Right lung (tissue), 5 donors: ENCODE data around the gene JRKL. TPM values are rescaled to one million over a fixed set of nuclear protein-coding genes. Genes with fewer than 3 reads are reported as not detected.
"Not testable (repeated sequence)": the region's sequence is repeated elsewhere in the genome, so short reads cannot be mapped to it uniquely, and the experiment has no call there.

Experiments
- DNase-seq, 2 donors: peaks; one replicate each; pipeline ENCODE4 v3.0.0-alpha.2; 2013
- polyA plus RNA-seq, 5 donors: library from polyadenylated mRNA; unstranded; fragments of 120-200 nt; gene quantifications; one replicate each; pipeline versions ENCODE4 v1.2.1 to v1.2.3, GENCODE V29; 2013; ENCODE audit warnings: inconsistent platforms in 1 of 5, low replicate concordance in 1 of 5; ENCODE audit not compliant: insufficient read length in 5 of 5, insufficient read depth in 1 of 5

The JRKL gene
- polyA plus RNA-seq, 5 donors = 21.4 to 31.2 (median 27.5) TPM

DNA sequence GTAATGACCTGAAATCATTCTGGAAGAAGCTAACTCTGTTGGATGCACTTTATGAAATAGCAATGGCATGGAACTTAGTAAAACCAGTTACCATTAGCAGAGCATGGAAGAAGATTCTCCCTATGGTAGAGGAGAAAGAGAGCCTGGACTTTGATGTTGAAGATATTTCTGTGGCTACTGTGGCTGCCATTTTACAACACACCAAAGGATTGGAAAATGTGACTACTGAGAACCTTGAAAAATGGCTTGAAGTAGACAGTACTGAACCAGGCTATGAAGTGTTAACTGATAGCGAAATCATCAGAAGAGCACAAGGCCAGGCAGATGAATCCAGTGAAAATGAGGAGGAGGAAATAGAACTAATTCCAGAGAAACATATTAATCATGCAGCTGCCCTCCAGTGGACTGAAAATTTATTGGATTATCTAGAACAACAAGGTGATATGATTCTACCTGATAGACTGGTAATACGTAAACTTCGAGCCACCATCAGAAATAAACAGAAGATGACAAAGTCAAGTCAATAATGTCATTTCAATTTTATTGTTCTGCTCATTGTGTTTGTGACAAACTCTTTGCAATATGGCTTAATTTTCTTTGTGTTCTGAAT lies 2.0 kb downstream of the JRKL start:
- no peak for DNase-seq

DNA sequence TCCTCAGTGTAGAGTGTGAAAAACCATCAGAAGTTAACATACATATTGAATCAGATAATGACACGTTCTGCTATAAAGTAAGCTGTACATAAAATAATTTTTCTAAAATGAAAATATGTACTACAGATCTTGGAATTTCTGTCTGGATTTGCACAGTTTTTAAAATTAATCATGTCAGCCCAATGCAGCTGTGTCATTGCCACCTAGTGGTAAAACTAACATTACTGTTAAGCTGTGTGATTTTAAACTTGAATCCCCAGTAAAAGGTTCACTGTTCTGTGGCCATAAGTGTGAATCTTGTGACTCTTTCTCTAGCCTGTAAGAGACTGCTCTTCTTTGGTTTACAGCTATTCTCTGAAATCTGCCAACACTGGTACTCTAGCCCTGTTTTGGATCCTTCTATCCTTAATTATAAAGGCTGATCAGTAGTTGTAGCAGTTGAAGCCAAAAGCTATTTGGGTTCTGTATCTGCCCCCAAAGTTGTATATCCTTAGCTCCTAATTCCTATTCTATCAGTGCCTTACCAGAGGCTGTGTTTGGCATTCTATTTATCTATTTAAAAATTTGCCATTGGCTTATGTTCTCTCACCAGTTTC lies 4.0 kb downstream of the JRKL start:
- peak in 1 of 2 donors; percentile 25 for DNase-seq

DNA sequence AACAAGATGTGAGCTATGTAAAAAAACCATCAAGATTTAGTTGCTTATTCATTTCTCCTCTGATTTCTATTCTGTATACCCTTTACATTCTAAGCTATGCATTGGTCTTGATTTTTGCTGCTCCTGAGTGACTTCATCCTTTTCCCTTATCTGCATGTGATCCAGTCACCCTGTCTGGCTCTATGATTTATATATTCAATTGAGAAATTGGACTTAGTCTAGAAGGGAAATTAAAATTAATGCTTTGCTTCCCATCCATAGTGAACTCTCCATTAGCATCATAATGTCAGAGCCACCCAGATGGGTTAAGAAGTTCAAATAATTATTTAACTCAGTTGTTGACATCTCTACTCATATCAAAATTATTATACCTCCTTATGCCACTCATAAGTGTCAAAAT lies 5.0 kb downstream of the JRKL start:
- DNase-seq = no peak

DNA sequence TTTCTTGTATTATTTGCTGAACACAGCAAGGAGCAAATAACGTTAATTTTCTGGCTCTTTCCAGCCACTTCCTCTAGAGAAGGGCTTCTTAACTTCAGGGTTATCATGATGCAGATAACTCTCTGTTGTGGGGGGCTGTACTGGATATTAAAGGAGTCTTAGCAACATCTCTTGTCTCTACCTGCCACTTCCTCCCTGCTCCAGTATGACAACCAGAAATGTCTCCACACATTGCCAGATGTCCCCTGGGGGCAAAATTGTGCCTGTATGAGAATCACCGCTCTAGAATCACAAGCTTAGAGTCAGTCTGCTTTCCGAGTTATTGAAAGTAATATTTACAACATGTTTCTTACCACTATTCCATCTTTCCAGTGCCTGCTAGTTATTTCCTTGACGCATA lies 6.8 kb downstream of the JRKL start:
- no peak for DNase-seq

DNA sequence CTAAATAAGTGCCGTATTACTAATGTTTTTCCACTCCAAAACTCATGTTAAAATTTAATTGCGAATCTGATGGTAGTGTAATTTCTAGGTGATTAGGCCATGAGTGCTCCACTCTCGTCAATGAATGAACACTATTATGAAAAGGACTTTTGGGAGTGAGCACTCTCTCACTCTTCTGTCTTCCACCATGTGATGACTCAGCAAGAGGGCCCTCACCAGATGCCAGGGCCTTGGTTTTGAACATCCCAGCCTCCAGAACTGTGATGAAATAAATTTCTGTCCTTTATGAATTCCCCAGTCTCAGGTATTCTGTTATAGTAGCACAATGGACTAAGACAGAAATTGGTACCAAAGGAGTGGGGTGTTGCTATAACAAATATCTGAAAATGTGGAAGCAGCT lies 8.1 kb downstream of the JRKL start:
- DNase-seq = no peak

DNA sequence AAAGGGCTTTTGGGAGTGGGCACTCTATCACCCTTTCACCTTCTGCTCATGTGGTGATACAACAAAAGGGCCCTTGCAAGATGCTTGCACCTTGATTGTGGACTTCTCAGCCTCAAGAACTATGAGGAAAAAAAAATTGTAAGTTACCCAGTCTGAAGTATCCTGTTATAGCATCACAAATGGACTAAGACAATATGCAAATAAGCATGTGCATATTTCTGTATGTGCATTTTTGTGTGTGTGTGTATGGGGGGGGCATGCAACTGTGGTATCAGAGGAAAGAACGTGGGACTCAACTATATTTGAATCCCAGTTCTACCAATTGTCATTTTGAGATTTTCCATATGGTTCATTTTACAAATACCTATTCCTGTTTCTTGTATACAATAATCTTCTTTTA lies 10.9 kb downstream of the JRKL start:
- DNase-seq = no peak

DNA sequence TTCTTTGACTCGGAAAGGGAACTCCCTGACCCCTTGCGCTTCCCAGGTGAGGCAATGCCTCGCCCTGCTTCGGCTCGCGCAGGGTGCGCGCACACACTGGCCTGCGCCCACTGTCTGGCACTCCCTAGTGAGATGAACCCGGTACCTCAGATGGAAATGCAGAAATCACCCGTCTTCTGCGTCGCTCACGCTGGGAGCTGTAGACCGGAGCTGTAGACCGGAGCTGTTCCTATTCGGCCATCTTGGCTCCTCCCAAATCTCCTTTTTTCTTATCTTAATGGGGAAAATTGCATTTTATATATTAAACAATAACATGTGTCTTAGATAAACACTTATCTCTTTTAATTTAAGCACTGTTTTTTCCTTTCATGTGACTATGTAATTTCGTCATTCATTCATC lies 21.6 kb downstream of the JRKL start:
- DNase-seq = not testable (repeated sequence)

DNA sequence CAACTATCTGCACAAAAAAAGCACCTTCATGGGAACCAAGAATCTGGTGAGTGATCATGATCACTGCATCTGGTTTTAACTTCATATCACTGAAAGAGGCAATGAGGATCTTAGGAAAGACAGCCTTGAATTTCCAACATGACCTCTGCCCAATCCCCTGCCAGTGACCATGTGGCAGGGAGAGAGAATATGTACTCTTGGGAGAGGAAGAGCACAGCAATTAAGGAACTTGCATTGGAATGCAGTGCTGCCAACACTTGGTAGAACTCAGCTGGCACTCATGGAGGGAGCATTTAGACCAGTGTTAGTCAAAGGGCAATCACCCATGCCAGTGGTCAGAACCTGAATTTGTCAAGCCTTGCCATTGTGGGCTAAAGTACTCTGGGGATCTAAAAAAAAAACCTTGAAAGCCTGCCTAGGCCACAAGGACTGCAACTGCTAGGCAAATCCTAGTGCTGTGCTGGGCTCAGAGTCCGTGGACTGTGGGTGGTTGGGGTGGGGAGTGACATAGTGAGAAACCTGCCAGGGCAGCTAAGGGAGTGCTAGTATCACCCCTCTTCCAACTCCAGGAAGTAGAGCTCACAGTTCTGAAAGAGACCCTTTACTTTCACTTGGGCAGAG lies 23.1 kb downstream of the JRKL start:
- no peak for DNase-seq

DNA sequence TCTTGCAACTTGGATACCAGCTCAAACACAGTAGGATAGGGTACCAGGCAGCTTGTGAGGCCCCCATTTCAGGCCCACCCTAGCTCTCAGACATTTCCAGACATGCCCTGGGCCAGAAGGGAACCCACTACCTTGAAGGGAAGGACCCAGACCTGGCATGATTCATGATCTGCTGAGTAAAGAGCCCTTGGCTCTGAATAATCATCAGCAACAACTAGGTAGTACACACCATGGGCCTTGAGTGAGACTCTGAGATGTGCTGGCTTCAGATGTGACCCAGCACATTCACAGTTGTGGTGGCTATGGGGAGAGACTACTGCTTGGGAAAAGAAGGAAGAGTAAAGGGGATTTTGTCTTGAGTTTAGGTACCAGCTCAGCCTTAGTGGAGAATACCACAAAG lies 23.6 kb downstream of the JRKL start:
- no peak for DNase-seq

DNA sequence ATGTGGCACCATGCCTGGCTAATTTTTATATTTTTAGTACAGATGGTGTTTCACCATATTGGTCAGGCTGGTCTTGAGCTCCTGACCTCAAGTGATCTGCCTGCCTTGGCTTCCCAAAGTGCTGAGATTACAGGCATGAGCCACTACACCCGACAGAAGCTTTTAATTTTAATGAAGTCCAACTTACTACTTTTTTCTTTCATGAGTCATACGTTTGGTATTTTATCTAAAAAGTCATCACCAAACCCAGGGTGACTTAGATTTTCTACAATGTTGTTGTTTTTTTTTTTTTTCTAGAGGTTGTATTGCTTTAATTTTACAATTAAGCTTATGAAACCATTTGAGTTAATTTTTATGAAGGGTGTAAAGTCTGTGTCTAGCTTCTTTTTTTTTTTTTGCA lies 34.9 kb downstream of the JRKL start:
- no peak for DNase-seq

DNA sequence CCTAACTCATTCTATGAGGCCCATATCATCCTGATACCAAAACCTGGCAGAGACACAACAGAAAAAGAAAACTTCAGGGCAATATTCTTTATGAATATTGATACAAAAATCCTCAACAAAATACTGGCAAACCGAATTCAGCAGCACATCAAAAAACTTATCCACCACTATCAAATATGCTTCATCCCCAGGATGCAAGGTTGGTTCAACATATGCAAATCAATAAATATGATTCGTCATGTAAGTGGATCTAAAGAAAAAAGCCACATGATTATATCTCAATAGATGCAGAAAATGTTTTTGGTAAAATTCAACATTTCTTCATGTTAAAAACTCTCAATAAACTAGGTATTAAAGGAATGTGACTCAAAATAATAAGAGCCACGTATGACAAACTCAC lies 40.9 kb downstream of the JRKL start:
- DNase-seq = no peak

DNA sequence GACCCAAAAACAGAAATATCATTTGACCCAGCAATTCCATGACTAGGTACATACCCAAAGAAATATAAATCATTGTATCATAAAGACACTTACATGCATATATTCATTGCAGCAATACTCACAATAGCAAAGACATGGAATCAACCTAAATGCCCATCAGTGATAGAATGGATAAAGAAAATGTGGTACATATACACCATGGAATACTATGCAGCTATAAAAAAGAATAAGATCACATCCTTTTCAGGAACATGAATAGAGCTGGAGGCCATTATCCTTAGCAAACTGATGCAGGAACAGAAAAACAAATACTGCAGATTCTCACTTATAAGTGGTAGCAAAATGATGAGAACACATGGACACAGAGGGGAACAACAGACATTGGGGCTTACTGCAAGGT lies 42.8 kb downstream of the JRKL start:
- DNase-seq = not testable (repeated sequence)

Other genes starting within 250 kb of the JRKL start
- 10 to 100 TPM; 24.0 to 44.9 (median 37.3) TPM for gene MAML2, start 46.8 kb upstream of the JRKL start, polyA plus RNA-seq
- 10 to 100 TPM; 43.8 to 83.1 (median 72.1) TPM for gene CCDC82, start 101 bp upstream of the JRKL start, polyA plus RNA-seq